ENCODE results near the gene STRADA.
"Not testable (repeated sequence)": the region's sequence is repeated elsewhere in the genome, so short reads cannot be mapped to it uniquely, and the experiment has no call there.

STRADA gene

DNA sequence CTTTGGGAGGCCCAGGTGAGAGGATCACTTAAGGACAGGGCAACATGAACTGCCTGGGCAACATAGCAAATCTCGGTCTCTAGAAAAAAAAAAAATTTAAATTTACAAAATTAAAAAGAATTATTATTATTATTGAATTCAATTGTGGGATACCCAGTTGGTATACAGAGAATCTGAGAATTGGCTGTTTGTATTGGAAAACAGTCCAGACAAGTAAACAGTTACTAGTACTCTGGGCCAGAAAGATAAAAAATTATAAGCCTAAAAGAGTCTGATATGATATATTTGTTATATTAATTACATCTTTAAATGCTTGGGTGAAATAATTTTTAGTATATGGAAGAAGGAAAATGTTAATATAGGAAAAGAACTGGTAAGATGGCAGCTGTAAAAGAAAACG is 16.8 kb upstream of the STRADA start:
- no peak for DNase-seq (ENCODE audit: low read depth in 2 of 2)

- no peak for DNase-seq (ENCODE audit: low read depth in 2 of 2)
Measured at GRCh38 chr17:63754046-63754445, 12.4 kb upstream of the STRADA start.

DNA sequence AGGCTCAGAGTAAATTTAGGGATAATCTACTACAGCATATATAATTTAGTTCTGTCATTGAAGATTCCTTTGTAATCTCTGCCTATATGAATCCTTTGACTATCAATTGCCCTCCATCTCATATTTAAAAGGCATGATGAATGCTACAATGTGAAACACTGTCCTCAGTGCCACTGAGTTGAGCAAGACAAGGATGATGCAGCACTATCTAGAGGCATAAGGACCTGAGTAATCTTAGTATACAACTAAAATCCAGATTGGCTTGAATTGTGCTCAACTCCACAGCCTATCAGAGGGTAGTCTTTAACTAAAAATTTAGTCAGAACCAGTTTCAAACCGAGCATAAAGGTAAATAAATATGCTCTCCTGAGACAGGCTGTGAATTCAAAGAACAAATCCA is 11.6 kb upstream of the STRADA start:
- DNase-seq (ENCODE audit: low read depth in 2 of 2), result no peak

DNA sequence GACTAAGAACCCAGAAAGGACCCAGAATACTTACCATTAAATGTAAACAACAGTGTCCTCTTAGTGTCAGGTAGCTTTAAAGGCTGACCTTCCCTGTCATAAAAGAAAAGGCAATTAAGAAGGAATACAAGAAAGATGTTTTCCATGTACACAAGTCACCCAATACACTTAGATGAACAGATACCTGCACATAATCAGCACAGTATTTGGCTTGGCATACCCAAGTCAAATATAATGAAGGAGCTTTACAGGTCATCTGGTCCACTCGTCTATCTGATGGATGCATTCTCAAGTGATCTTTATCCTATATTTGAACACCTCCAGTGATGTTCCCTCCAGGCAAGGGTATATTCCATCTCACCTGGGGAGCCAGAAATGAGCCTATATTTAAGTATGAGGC is 11.1 kb upstream of the STRADA start:
- DNase-seq (ENCODE audit: low read depth in 2 of 2), result no peak

- no peak for DNase-seq (ENCODE audit: low read depth in 2 of 2)
Measured at GRCh38 chr17:63751806-63752205, 10.2 kb upstream of the STRADA start.

DNA sequence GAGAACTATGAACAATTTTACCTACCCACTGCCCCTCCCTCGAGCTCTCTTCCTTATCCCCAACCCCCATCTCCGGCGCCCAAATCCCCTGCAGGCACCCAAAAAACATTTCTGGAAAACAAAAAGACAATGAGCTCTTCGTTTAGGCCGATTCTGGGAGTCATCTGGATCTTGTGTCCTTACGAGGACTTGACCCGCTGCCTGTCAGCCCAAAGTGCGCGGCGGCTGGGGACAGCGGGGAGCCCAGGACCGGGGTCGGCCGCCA is 524 bp downstream of the STRADA start:
- no peak for DNase-seq (ENCODE audit: low read depth in 2 of 2)

DNA sequence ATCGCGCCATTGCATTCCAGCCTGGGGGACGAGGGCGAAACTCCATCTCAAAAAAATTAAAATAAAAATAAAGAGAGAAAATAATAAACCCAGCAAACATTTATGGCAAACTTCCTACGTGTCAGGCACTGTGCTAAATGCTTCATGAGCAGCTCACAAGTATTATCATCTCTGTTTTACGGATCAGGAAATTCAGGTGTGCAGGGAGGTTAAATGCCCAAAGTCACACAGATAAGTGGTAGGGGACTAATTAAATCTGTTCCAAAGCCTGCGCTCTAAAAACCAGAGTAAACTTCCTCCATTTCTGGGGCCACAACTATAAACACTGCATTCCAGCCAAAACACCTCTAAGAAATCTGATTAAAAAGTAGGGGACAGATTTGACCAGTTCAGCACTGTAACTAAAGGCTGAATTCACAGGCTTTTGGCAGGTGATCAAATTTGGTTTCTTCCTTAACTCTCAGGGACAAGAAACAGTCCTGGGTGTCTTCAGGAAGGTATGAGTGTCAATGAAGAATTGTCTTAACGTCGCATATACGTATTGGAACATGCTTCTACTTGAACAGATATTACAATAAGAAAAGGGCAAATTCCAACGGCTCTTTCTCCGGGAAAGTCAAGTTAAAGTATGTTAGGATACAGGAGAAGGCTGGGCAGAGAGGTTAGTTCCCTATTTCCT is 996 bp downstream of the STRADA start:
- no peak for DNase-seq (ENCODE audit: low read depth in 2 of 2)

DNA sequence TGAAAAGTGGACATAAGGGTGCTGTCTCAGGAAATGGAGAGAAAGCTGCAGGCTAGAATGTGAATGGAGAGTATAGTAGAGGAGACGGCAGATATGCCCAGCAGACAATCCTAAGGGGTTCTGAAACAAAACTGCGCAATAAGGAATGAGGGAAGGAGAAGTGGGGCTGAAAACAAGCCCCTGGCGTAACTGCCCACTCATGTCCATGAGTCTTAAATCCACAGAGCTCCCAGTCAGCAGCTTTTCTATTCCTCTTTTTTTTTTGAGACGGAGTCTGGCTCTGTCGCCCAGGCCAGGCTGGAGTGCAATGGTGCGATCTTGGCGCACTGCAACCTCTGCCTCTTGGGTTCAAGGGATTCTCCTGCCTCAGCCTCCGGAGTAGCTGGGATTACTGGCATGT is 5.9 kb downstream of the STRADA start:
- no peak for DNase-seq (ENCODE audit: low read depth in 2 of 2)

- DNase-seq (ENCODE audit: low read depth in 2 of 2), result no peak
Measured at GRCh38 chr17:63722403-63722802, 19.2 kb downstream of the STRADA start.

- DNase-seq (ENCODE audit: low read depth in 2 of 2), result not testable (repeated sequence)
Measured at GRCh38 chr17:63720194-63720593, 21.4 kb downstream of the STRADA start.

DNA sequence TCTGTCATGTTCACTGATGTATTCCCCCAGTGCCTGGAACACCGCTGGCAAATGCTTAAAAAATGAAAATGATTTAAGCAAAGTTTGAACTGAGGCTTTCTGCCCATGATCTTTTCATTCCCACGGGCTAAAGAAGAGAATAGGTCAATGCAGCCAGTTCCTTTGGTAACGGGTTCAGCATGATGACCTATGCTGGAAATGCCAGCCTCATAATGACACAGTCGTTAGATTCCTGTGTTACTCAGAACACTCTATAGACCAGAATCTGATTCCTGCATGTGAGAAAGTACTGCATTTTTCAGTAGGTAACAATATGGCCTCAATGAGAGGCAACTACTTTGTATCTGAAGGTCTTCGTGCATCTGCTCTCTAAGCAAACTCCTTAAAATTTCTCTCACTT is 22.6 kb downstream of the STRADA start:
- no peak for DNase-seq (ENCODE audit: low read depth in 2 of 2)

- DNase-seq (ENCODE audit: low read depth in 2 of 2), result no peak
Measured at GRCh38 chr17:63716426-63716825, 25.2 kb downstream of the STRADA start.

DNA sequence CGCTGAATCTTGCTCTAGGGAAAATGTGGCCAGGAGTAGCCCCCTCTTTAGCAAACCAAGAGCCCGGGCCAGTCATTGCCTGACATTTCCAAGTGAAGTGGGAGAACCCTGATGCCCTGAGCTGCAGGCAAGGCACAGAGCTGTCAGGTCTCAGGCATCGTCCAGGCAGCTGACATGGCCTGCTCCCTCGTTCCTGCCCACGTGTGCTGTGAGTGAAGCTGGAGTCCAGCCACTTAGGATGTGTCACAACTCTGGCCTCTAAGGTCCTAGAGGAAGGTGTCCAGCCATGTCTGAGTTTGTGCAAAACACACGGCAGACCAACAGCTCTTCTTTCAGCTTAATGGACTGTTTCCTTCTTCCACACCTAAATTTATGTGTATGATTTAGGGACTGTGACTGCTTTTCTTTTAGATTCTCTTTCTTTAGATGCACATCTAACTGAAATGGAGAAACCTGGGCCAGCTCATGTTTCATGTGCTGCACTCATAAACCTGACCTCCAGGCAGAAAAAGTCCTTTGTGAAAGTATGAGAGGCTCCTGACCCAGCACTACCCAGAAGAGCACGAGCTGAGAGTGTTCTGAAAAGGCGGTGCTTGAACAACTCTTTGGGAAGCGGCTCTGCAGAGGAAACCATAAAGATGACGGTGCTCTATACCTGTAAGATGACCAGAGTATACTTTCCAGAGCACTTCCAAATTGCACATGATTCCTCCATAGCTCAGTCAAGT is 26.9 kb downstream of the STRADA start:
- no peak for DNase-seq (ENCODE audit: low read depth in 2 of 2)

DNA sequence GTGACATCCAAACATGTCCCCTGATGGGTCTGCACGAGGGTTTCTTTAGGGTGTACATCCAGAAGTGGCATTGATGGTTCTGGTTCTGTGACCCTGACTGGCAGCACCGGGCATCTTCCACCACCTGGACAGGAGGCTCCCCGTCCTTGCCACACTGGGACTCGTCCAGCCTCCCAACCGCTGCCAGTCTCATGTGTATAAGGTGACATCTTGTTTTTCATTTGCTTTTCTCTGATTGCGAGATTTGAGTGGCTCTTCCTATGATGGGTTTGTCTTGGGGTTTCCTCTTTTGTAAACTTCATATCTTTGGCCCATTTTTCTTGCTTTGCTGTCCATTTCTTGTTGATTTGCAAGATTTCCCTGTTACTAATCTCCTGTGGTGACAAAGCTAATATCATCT is 32.5 kb downstream of the STRADA start:
- DNase-seq (ENCODE audit: low read depth in 2 of 2), result no peak

DNA sequence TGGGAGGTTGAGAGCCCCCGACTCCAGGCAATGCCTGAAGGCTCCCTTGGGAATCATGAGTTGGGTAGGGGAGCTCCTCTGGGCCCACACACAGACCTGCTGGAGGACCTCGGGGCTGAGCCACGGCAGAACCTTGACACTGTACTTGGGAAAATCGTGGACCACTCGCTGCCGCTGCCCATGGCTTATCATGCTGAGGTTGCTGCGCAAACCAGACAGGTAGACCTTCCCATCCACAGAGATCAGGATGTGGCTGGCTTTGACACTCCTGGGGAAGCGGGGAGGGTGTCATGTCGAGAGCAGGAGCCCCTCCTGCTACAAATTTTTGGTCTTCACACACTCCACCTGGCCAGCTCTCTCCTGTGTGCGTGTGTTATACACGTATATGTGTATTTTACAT is 34.4 kb downstream of the STRADA start:
- DNase-seq (ENCODE audit: low read depth in 2 of 2), result no peak

GRCh38 chr17:63706336-63707082 is 35.1 kb downstream of the STRADA start:
- no peak for DNase-seq (ENCODE audit: low read depth in 2 of 2)

GRCh38 chr17:63705657-63706056 is 35.9 kb downstream of the STRADA start:
- DNase-seq (ENCODE audit: low read depth in 2 of 2), result no peak

- no peak for DNase-seq (ENCODE audit: low read depth in 2 of 2)
Measured at GRCh38 chr17:63704836-63705235, 36.8 kb downstream of the STRADA start.

DNA sequence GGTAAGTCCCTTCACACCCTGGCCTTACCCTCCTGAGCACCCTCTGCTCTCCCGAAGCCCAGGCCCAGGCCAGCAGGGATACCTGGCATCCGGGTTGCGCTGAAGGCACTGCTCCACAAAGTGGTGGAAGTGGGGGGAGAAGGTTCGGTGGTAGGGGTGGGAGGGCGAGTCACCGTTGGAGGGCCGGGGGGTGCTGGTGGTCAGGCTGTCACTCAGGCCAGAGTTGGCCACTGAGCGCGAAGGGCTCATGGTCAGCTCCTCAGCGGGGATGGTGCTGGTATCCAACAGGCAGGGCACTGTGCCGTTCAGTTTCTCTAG is 37.4 kb downstream of the STRADA start:
- DNase-seq (ENCODE audit: low read depth in 2 of 2), result no peak

DNA sequence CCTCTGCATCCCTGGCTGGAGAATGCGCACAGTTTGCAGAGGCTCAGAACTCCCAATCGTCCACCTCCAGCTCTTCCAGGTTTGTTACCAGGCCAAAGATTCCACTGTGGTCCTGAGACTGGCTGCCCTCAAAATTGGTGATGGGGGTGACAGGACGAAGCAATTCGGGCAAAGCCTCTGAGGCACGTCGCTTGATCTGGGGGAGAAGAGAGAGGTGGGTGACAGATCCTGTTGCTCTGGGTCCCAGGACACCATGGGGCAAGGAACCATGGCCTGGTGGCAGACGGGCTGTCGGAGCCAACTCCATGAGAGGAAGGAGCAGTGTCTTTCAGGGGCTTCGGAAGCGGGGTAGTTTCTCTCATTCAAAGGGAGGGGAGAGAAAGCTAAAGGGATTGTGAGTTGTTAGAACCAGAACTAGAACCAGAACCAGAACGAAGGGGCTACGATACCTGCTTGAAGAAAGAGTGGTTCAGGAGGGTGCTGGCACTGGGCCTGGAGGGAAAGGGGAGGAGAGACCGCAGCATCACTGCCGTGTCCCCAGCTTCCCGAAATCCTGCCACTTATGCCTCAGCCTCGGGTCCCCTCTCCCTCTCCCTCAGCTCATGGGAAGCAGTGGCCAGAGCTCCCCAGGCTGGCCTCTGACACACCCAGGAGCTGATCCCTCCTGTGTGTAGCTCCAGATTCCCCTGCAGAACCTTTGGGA is 37.9 kb downstream of the STRADA start:
- no peak for DNase-seq (ENCODE audit: low read depth in 2 of 2)

GRCh38 chr17:63703029-63703428 is 38.6 kb downstream of the STRADA start:
- no peak for DNase-seq (ENCODE audit: low read depth in 2 of 2)

DNA sequence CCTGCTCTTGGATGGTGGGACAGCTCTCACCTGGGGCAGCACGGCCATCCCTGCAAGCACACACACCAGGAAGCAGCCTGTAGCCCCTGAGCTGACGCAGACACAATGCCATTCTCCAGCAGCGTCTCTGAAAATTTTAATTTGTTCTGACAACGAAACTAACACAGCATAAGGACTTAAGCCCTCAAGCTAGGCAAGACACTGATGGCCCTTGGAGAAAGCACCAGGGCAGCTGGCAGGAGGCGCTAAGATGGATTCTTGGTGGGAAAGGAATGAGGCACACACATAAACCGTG is 38.9 kb downstream of the STRADA start:
- no peak for DNase-seq (ENCODE audit: low read depth in 2 of 2)
